CD8-positive, alpha-beta memory T cell (primary cell): ENCODE results near the gene CARS1. TPM values are rescaled to one million over a fixed set of nuclear protein-coding genes. Genes with fewer than 3 reads are reported as not detected.
A peak's percentile ranks its signal among the peaks of the same experiment; 100 is the strongest.
"Not testable (repeated sequence)": the region's sequence is repeated elsewhere in the genome, so short reads cannot be mapped to it uniquely, and the experiment has no call there.

Experiments used
- CTCF ChIA-PET: fragments of 350-600 bp; sonication (Branson Sonifier 250); formaldehyde crosslinking; loops from one replicate; lab custom pipeline; 2021; ENCODE audit warnings: antibody characterized with exemption; lab: Charles Lee
- POLR2A ChIA-PET: fragments of 350-600 bp; sonication (Branson Sonifier 250); formaldehyde crosslinking; loops from one replicate; lab custom pipeline; 2021; ENCODE audit warnings: antibody characterized with exemption; lab: Charles Lee
- DNase-seq, 5 donors: peaks; one replicate each; pipeline versions ENCODE4 v3.0.0 to v3.0.0-alpha.2; 2020 to 2022; ENCODE audit warnings: mixed read lengths in 1 of 5
- H3K27ac ChIP-seq: one replicate; pipeline ENCODE4 v1.7.0; 2013; ENCODE audit warnings: low read depth, mild to moderate bottlenecking, low read length, moderate library complexity
- H3K27me3 ChIP-seq: 2 replicates; pipeline ENCODE4 v1.7.0; 2013; ENCODE audit warnings: low read length, mild to moderate bottlenecking; ENCODE audit not compliant: insufficient read depth, poor library complexity, severe bottlenecking
- H3K36me3 ChIP-seq: 2 replicates; pipeline ENCODE4 v1.7.0; 2013; ENCODE audit warnings: mild to moderate bottlenecking, low read length, moderate library complexity; ENCODE audit not compliant: insufficient read depth
- H3K4me1 ChIP-seq: 2 replicates; pipeline ENCODE4 v1.7.0; 2013; ENCODE audit warnings: mild to moderate bottlenecking, low read length, moderate library complexity; ENCODE audit not compliant: insufficient read depth
- H3K4me3 ChIP-seq: 2 replicates; pipeline ENCODE4 v1.7.0; 2013; ENCODE audit warnings: mild to moderate bottlenecking, low read length
- H3K9me3 ChIP-seq: 2 replicates; pipeline ENCODE4 v1.7.0; 2013; ENCODE audit warnings: mild to moderate bottlenecking, low read length
- H3K27ac Mint-ChIP-seq, 8 donors: one replicate each; pipeline ENCODE4 v1.8.0; 2020 to 2021; ENCODE audit warnings: mixed read lengths in 8 of 8, mild to moderate bottlenecking in 6 of 8, inconsistent platforms in 3 of 8, moderate library complexity in 3 of 8
- H3K27me3 Mint-ChIP-seq, 2 donors: one replicate each; pipeline ENCODE4 v1.8.0; 2020 to 2021; ENCODE audit warnings: mixed read lengths in 2 of 2, mild to moderate bottlenecking in 1 of 2, moderate library complexity in 1 of 2
- H3K36me3 Mint-ChIP-seq, 3 donors: one replicate each; pipeline ENCODE4 v1.8.0; 2020 to 2021; ENCODE audit warnings: mixed read lengths in 3 of 3, inconsistent platforms in 1 of 3, mild to moderate bottlenecking in 1 of 3
- H3K4me1 Mint-ChIP-seq, 3 donors: one replicate each; pipeline ENCODE4 v1.8.0; 2020 to 2021; ENCODE audit warnings: mixed read lengths in 3 of 3, inconsistent platforms in 1 of 3, mild to moderate bottlenecking in 1 of 3
- H3K4me3 Mint-ChIP-seq, 7 donors: one replicate each; pipeline ENCODE4 v1.8.0; 2020 to 2021; ENCODE audit warnings: mixed read lengths in 7 of 7, mild to moderate bottlenecking in 6 of 7, moderate library complexity in 4 of 7, inconsistent platforms in 2 of 7
- H3K9me3 Mint-ChIP-seq, 5 donors: one replicate each; pipeline ENCODE4 v1.8.0; 2020 to 2022; ENCODE audit warnings: mixed read lengths in 5 of 5, mild to moderate bottlenecking in 3 of 5, moderate library complexity in 2 of 5, inconsistent platforms in 1 of 5
- polyA plus RNA-seq: library from polyadenylated mRNA; unstranded; fragments of 300-500 nt; fragmentation: Illumina TruSeq; gene quantifications from one replicate; pipeline ENCODE4 v1.2.3, GENCODE V29; 2021
- total RNA-seq, 2 experiments: library from RNA; stranded (reverse); gene quantifications; one replicate each; pipeline ENCODE4 v1.2.3, GENCODE V29; 2021

CARS1 gene
- total and polyA plus RNA-seq, 3 experiments from 2014 or later: 43.4 to 83.3 (median 81.2) TPM

- Histone ChIP-seq H3K36me3 (no peaks in the 10 kb centered on the region), H3K9me3 (no peaks in the 10 kb centered on the region), H3K4me3 (no peak overlapping the region), H3K27me3 (no peaks in the 10 kb centered on the region), H3K27ac (no peak overlapping the region), H3K4me1 (no peaks in the 10 kb centered on the region)
- peak overlapping the region in 1 of 8 donors; percentile 24 for H3K27ac Mint-ChIP-seq
- ChIA-PET POLR2A (no interaction called here), CTCF (interaction anchor here (1.5 to 1.8 kb wide), 2 partner anchors 12 to 102 kb away, joined by 4 to 5 read pairs; no protein-coding TSS in a partner anchor)
- H3K9me3 Mint-ChIP-seq: no peaks in the 10 kb centered on the region
- H3K4me3 Mint-ChIP-seq: no peak overlapping the region
- H3K36me3 Mint-ChIP-seq: no peaks in the 10 kb centered on the region
- no peaks in the 10 kb centered on the region for H3K4me1 Mint-ChIP-seq
- no peak for DNase-seq
- peaks cover 4 to 6% of the 10 kb centered on the region in 2 donors for H3K27me3 Mint-ChIP-seq
Observed at GRCh38 chr11:3077846-3078440, 20.7 kb upstream of the CARS1 start.

GRCh38 chr11:3077189-3077836, 20.1 kb upstream of the CARS1 start:
- no peak for DNase-seq
- no peaks in the 10 kb centered on the region for H3K36me3 Mint-ChIP-seq
- no peaks in the 10 kb centered on the region for H3K9me3 Mint-ChIP-seq
- H3K4me3 ChIP-seq: no peak overlapping the region
- peaks cover 4 to 7% of the 10 kb centered on the region in 2 donors for H3K27me3 Mint-ChIP-seq
- ChIA-PET CTCF (interaction anchor here (1.5 to 2.2 kb wide), 3 partner anchors 12 to 102 kb away, joined by 4 to 5 read pairs (median 5); no protein-coding TSS in a partner anchor), POLR2A (no interaction called here)
- no peak overlapping the region for H3K27ac Mint-ChIP-seq
- no peaks in the 10 kb centered on the region for H3K9me3 ChIP-seq
- no peak overlapping the region for H3K4me3 Mint-ChIP-seq
- H3K27me3 ChIP-seq: no peaks in the 10 kb centered on the region
- H3K4me1 Mint-ChIP-seq: no peaks in the 10 kb centered on the region
- H3K27ac ChIP-seq: no peak overlapping the region
- no peaks in the 10 kb centered on the region for H3K36me3 ChIP-seq
- no peaks in the 10 kb centered on the region for H3K4me1 ChIP-seq

- Histone ChIP-seq H3K36me3 (no peaks in the 10 kb centered on the region), H3K27me3 (no peaks in the 10 kb centered on the region), H3K4me1 (no peaks in the 10 kb centered on the region), H3K27ac (no peak overlapping the region), H3K9me3 (no peaks in the 10 kb centered on the region), H3K4me3 (no peak overlapping the region)
- CTCF ChIA-PET: interaction anchor here (1.0 to 2.2 kb wide), 2 partner anchors 16 to 145 kb away, joined by 3 to 5 read pairs; no protein-coding TSS in a partner anchor
- no peak for DNase-seq
- H3K4me1 Mint-ChIP-seq: no peaks in the 10 kb centered on the region
- peak overlapping the region in 1 of 8 donors; percentile 24 for H3K27ac Mint-ChIP-seq
- H3K27me3 Mint-ChIP-seq: peaks cover 4 to 11% of the 10 kb centered on the region in 2 donors
- H3K4me3 Mint-ChIP-seq: no peak overlapping the region
- no peaks in the 10 kb centered on the region for H3K36me3 Mint-ChIP-seq
- POLR2A ChIA-PET: no interaction called here
- no peaks in the 10 kb centered on the region for H3K9me3 Mint-ChIP-seq
Observed at GRCh38 chr11:3074912-3075589, 17.8 kb upstream of the CARS1 start.

- POLR2A ChIA-PET: no interaction called here
- no peak overlapping the region for H3K4me3 Mint-ChIP-seq
- peaks cover 9 to 16% of the 10 kb centered on the region in 2 donors for H3K27me3 Mint-ChIP-seq
Observed at GRCh38 chr11:3073029-3073435, 15.8 kb upstream of the CARS1 start.

GRCh38 chr11:3069425-3069824, 12.2 kb upstream of the CARS1 start:
- ChIA-PET POLR2A (no interaction called here), CTCF (no interaction called here)
- H3K36me3 Mint-ChIP-seq: no peaks in the 10 kb centered on the region
- peaks cover 8 to 38% of the 10 kb centered on the region in 2 donors for H3K27me3 Mint-ChIP-seq
- no peaks in the 10 kb centered on the region for H3K4me1 Mint-ChIP-seq
- no peak for DNase-seq
- H3K4me3 ChIP-seq: no peak overlapping the region
- no peak overlapping the region for H3K27ac Mint-ChIP-seq
- H3K9me3 Mint-ChIP-seq: no peaks in the 10 kb centered on the region
- H3K4me3 Mint-ChIP-seq: no peak overlapping the region
- H3K4me1 ChIP-seq: no peaks in the 10 kb centered on the region
- H3K27ac ChIP-seq: no peak overlapping the region
- no peaks in the 10 kb centered on the region for H3K9me3 ChIP-seq
- H3K36me3 ChIP-seq: no peaks in the 10 kb centered on the region
- no peaks in the 10 kb centered on the region for H3K27me3 ChIP-seq

More at GRCh38 chr11:3073029-3073435, 15.8 kb upstream of the CARS1 start:
- Mint-ChIP-seq H3K36me3 (no peaks in the 10 kb centered on the region), H3K9me3 (no peaks in the 10 kb centered on the region), H3K27ac (no peak overlapping the region), H3K4me1 (no peaks in the 10 kb centered on the region)
- Histone ChIP-seq H3K36me3 (no peaks in the 10 kb centered on the region), H3K27ac (no peak overlapping the region), H3K4me1 (no peaks in the 10 kb centered on the region), H3K4me3 (no peak overlapping the region), H3K9me3 (no peaks in the 10 kb centered on the region), H3K27me3 (no peaks in the 10 kb centered on the region)
- DNase-seq: no peak
- CTCF ChIA-PET: no interaction called here

GRCh38 chr11:3066308-3066707, 9.1 kb upstream of the CARS1 start:
- H3K4me1 Mint-ChIP-seq, H3K36me3 Mint-ChIP-seq, H3K4me3 ChIP-seq, H3K9me3 Mint-ChIP-seq, H3K27ac ChIP-seq, POLR2A ChIA-PET, H3K4me3 Mint-ChIP-seq, CTCF ChIA-PET, DNase-seq, H3K4me1 ChIP-seq, H3K27ac Mint-ChIP-seq, H3K9me3 ChIP-seq, H3K36me3 ChIP-seq, H3K27me3 ChIP-seq: not testable (repeated sequence)
- H3K27me3 Mint-ChIP-seq: peaks cover 10 to 51% of the 10 kb centered on the region in 2 donors

GRCh38 chr11:3064709-3065108, 7.5 kb upstream of the CARS1 start:
- DNase-seq, H3K9me3 ChIP-seq, H3K9me3 Mint-ChIP-seq, H3K27ac Mint-ChIP-seq, H3K36me3 Mint-ChIP-seq, H3K4me3 Mint-ChIP-seq, POLR2A ChIA-PET, H3K4me3 ChIP-seq, H3K27me3 ChIP-seq, H3K36me3 ChIP-seq, H3K4me1 Mint-ChIP-seq, CTCF ChIA-PET, H3K27ac ChIP-seq, H3K4me1 ChIP-seq: not testable (repeated sequence)
- H3K27me3 Mint-ChIP-seq: peaks cover 10 to 54% of the 10 kb centered on the region in 2 donors

- H3K9me3 ChIP-seq, H3K36me3 ChIP-seq, H3K36me3 Mint-ChIP-seq, H3K27ac Mint-ChIP-seq, H3K4me1 Mint-ChIP-seq, POLR2A ChIA-PET, H3K4me1 ChIP-seq, H3K27ac ChIP-seq, CTCF ChIA-PET, H3K4me3 ChIP-seq, H3K9me3 Mint-ChIP-seq, DNase-seq, H3K27me3 ChIP-seq, H3K4me3 Mint-ChIP-seq: not testable (repeated sequence)
- H3K27me3 Mint-ChIP-seq: peaks cover 10 to 54% of the 10 kb centered on the region in 2 donors
Observed at GRCh38 chr11:3063876-3064275, 6.7 kb upstream of the CARS1 start.
